A172 (cell line): Measurements from ENCODE around the gene ITK. TPM values are rescaled to one million over a fixed set of nuclear protein-coding genes. Genes with fewer than 3 reads are reported as not detected.
"Not testable (repeated sequence)": the region's sequence is repeated elsewhere in the genome, so short reads cannot be mapped to it uniquely, and the experiment has no call there.

Experiments used
- DNase-seq: peaks from one replicate; pipeline ENCODE4 v3.0.0-alpha.2; 2015; ENCODE audit warnings: low spot score
- total RNA-seq: library from RNA; depleted of rRNA; stranded (reverse); fragments of >200 nt; shearing (Covaris generic); gene quantifications from 2 replicates; pipeline ENCODE4 v1.2.3, GENCODE V29; 2014

ITK gene
- total RNA-seq, 1 experiment from 2014 or later, result 0.19 TPM

DNA sequence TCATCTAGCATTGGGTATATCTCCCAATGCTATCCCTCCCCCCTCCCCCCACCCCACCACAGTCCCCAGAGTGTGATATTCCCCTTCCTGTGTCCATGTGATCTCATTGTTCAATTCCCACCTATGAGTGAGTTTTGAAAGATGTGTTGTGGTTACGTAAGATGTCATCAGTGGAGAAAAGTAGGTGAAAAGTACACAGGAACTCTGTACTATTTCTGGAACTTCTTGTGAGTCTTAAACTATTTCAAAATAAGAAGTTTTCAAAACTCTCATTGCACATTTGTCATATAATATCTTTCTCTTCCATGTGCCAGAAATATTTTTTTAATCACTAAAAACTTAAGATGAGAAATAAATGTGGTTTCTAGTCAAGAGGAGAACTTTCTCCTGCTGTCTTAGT is 30.0 kb downstream of the ITK start:
- not testable (repeated sequence) for DNase-seq

DNA sequence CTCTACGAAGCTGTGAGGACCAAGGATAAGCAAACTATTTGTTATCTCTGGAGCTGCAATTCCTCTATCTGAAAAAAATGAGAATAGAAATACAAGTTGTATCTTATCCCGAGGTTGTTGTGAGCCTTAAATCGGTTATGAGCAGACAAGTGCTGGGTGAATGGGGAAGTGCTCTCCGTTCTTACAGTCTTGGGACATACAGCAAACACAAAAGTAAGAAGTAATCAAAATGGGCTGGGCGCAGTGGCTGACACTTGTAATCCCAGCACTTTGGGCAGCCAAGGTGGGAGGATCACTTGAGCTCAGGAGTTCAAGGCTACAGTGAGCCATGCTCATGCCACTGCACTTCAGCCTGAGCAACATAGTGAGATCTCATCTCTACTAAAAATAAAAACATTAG is 31.7 kb downstream of the ITK start:
- no peak for DNase-seq

DNA sequence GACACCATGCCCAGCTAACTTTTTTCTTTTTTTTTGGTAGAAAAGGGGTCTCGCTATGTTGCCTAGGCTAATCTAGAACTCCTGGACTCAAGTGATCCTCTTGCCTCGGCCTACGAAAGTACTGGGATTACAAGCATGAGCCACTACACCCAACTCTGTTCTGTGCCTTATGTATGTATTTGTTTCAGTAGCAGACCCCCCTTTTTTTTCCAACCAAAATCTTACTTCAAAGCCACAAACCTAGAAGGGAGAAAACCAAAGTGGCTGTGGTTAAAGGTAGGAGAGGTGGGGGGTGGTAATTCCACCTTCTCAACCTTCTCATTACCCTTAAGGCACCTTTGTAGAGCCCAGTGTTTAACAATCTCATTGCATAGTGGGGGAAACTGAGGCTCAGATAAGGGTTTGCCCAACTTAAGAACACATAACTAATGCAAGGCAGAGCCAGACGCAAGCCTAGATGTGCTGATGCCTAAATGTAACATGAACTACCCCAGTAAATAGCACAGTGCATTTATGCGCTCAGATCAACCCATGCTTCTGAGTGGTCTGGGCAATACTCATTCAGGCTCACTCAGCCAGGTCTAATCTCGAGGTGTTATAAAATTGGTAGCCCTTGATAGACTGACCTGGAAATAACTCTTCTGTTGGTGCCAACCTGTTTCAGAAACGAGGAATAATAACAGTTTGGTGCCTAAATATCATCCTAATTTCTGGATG is 33.0 kb downstream of the ITK start:
- DNase-seq, result no peak

- DNase-seq, result no peak
These were observed 33.8 kb downstream of the ITK start for GRCh38 chr5:157214415-157214814.

DNA sequence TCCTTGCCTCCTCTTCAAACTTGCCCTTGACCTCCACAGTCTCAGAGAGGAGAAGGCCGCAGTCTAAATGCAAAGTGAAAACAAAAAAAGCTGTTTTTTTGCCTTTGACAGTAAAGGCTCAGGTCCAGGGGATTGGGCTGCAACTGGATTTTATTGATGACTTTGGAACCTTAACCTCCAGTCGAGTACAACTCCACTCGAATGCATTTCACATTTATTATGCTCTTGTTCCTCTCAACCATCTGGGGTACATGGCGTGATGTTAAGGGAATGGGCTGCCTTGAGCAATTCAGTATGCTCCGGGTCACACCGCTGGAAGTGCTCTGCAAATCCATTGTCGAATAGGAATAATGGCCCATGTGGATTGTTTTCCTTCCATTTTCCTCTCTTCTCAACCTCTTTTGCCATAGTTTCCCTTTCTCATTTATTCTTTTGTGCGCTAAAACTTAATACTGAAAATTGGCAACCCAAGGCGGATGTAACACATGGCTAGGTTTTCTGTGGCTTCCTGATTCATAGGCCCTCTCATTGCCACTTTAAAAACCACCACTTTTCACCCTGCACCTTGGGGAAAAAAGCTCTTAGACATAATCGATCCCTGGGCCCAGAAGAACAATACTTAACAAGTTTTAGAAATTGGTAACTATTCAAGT is 34.3 kb downstream of the ITK start:
- no peak for DNase-seq

- DNase-seq, result peak; percentile 64
These were observed 35.0 kb downstream of the ITK start for GRCh38 chr5:157215514-157216167.

DNA sequence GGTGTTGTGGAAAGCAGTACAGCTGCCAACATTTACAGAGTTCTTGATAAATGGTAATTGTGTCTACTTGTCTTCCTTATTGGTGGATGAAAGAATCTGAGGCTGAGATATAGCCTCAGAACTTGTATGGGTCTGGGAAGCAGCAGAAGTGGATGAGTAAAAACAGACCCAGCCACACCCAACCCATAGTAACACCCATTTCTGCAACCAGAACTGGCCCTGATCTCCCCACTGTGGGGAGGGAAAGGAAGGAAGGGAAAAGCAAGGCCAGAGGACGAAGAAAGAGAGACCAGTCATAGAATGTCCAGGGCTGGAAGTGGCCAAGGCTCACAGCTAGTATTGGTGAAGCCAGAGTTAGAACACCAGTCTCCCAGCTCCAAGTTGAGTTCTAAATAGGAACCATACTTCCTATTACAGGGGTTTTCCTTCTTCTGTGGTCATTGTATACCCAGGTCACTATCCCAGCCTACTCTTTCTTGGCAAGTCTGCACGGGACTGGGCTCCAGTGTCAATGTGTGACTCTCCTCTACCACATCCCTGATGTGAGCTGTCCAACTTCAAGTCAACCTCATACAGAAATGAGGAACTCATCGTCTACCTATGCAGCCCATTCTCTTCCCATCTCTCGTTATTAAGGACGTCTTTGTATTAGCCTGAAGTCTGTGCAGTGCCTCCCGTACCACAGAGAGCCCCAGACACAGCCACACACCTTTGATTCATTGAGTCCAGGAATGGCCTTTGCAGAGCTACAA is 35.9 kb downstream of the ITK start:
- DNase-seq, result no peak

GRCh38 chr5:157217289-157218024 is 36.8 kb downstream of the ITK start:
- DNase-seq, result peak; percentile 39

GRCh38 chr5:157219491-157220271 is 39.0 kb downstream of the ITK start:
- no peak for DNase-seq

DNA sequence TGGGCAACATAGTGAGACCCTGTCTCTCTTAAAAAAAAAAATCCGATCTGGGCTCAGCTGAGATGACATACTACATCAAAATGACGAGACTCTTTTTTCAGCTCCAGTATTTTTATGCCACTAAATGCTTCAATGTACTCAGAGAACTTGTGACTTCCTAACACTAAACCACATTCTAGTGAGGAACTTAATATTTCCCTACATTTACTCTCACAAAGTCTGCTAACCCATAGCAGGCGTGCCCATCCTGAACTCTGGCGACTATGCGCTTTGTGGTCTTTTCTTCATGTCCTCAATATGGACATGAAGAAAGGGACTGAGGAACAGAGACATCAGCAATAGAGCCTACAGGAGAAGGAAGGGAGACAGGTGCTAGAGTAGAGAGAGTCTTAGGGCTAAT is 41.3 kb downstream of the ITK start:
- no peak for DNase-seq

DNA sequence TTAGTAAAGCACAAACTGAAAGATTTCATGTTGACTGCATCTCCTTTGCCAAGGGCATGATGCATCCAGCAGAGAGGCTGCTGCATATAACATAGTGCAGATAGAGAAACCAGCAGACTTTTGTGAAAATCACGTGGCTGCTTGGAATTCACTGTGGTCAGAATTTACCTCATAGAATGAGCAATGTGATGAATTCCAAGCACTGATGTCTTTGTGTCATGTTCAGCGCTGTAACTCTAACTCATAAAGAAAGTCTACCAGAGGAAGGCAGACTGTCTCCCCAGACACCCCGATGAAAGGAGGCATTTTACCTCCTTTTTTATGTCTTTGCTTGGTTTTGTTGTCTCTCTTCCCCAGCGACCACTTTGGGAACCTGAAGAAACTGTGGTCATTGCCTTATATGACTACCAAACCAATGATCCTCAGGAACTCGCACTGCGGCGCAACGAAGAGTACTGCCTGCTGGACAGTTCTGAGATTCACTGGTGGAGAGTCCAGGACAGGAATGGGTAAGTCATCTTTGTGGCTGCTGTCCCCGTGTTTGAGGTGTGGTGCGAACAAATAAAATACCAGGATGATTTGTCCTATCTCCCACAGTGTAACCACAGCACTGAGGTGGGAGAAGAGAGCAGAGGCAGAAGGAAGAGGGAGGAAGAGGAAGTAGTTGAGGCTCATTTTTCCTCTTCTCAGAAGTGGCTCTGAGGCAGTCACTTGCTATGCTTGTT is 42.0 kb downstream of the ITK start:
- peak; percentile 82 for DNase-seq

DNA sequence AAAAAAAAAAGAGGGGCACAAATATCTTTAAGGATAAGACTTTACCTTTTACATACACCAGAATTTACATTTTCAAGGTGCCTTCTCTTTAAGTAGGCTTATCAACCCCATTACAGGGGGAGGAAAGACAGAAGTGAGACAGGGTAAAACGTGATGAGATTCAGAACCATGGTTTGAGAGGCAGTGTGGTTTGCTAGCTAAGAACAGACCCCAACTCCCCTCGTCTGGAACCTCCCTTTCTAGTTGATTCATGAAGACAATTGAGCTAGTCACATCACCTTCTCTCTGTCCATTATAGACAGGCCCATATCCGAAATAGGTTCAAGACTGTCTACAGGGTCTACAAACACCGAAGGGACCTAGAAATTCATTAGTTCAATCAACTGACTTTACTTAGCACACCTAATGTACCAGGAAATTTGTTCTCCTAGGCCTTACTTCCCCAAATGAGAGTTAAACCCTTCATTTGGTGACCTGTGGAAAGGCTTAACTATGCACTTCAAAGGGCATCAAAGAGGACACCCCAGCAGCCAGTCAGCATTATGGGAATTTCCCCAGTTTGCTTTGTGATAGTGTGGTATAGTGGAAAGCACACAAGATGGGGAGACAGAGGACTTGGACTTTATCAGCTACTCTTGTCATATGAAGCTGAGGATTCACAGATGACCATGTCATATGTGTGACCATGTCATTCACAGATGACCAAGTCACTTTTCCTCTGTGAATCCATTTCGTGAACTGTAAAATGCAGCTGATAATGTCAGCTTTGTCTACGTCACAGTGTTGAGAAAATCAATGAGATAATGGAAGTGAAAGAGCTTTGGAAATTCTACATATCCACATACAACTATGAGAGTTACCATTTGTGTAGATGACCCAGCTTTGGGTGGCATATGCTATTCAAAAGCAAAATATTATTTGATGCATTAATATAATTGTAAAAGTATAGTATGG is 45.1 kb downstream of the ITK start:
- no peak for DNase-seq

DNA sequence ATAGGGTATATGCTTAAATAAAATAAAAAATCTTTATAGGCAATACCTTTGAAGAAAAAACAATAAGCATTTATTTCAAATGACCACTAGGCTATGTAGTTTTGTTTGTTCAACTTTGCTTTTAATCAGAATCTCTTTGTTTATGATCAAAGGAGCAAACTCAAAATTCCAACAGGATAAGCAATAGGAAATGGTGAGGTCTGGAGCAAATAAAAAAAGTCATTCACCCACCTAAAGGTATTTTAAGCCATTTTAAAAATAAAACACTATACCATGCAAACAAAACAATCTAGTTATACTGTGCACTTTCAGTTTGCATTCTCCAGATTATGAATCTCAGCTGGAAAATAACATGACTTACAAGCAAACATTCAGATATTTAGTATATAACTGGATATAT is 50.0 kb downstream of the ITK start:
- DNase-seq, result no peak

DNA sequence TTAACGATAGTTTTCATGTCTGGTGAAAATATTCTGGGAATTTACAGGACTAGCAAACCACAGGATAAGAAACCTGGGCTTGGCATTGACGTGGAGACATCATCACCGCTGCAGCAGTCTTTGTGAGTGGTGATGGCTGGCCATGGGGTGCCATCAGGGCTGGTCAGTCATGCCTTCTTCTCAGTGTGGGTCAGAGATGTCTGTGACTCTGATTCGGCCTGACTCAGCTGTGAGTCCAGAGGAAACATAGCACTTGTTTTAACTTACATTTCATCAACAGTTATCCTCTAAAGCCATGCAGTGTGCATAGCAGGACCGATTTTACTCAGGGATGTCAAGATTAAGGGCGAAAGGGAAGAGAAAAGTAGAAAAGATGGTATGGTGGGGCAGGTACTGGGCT is 52.1 kb downstream of the ITK start:
- DNase-seq, result peak; percentile 21

- DNase-seq, result no peak
These were observed 52.9 kb downstream of the ITK start for GRCh38 chr5:157233515-157233914.

- no peak for DNase-seq
These were observed 55.8 kb downstream of the ITK start for GRCh38 chr5:157236423-157236822.

- DNase-seq, result no peak
These were observed 60.8 kb downstream of the ITK start for GRCh38 chr5:157241483-157241882.

DNA sequence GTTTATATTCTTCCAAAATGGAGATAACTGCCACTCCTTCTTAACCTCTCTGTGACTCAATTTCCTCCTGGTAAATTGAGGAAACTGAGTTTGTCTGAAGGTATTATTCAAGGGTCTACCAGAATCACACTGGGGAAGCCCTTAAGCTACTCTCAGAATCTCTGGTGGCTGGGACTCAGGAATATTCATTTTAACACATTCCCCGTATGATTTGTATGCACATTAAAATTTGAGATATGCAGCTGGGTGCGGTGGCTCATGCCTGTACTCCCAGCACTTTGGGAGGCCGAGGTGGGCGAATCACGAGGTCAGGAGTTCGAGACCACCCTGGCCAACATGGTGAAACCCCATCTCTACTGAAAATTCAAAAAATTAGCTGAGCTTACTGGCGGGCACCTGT is 64.1 kb downstream of the ITK start:
- DNase-seq, result not testable (repeated sequence)

DNA sequence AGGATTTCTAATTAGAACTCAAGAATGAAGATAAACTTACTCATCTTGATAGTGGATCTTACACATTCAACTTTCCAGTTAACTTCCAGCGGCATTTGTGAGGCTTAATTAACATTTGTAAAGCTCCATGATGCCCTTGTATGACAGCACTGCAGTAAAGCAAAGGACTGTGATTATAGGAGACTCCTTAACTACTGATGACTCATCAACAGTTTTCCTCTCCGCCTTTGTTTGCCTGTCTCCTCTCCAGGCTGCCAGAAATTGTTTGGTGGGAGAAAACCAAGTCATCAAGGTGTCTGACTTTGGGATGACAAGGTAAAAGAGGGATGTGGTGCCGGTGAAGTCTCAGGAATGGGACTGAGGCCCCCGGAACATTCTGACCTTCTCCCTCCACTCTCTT is 64.8 kb downstream of the ITK start:
- DNase-seq, result peak; percentile 57
